ENCODE measurements around the gene ADCK1.
"Not testable (repeated sequence)": the region's sequence is repeated elsewhere in the genome, so short reads cannot be mapped to it uniquely, and the experiment has no call there.

ADCK1 gene

GRCh38 chr14:77955816-77956484 lies 156.0 kb downstream of the ADCK1 start:
- DNase-seq (ENCODE audit: low read depth): no peak

GRCh38 chr14:77959686-77960085 lies 159.8 kb downstream of the ADCK1 start:
- DNase-seq (ENCODE audit: low read depth): not testable (repeated sequence)

GRCh38 chr14:77961847-77962580 lies 162.1 kb downstream of the ADCK1 start:
- DNase-seq (ENCODE audit: low read depth): no peak

- DNase-seq (ENCODE audit: low read depth): no peak
These were observed 163.0 kb downstream of the ADCK1 start for GRCh38 chr14:77962731-77963520.

- no peak for DNase-seq (ENCODE audit: low read depth)
These were observed 164.7 kb downstream of the ADCK1 start for GRCh38 chr14:77964586-77964985.

GRCh38 chr14:77965050-77965449 lies 165.1 kb downstream of the ADCK1 start:
- no peak for DNase-seq (ENCODE audit: low read depth)

- DNase-seq (ENCODE audit: low read depth): no peak
These were observed 166.1 kb downstream of the ADCK1 start for GRCh38 chr14:77965919-77966435.

GRCh38 chr14:77967110-77967509 lies 167.2 kb downstream of the ADCK1 start:
- DNase-seq (ENCODE audit: low read depth): no peak

- DNase-seq (ENCODE audit: low read depth): no peak
These were observed 170.7 kb downstream of the ADCK1 start for GRCh38 chr14:77970646-77971045.

GRCh38 chr14:77973246-77973645 lies 173.3 kb downstream of the ADCK1 start:
- DNase-seq (ENCODE audit: low read depth): no peak

GRCh38 chr14:77976591-77976990 lies 176.7 kb downstream of the ADCK1 start:
- DNase-seq (ENCODE audit: low read depth): no peak

GRCh38 chr14:77979171-77979570 lies 179.3 kb downstream of the ADCK1 start:
- DNase-seq (ENCODE audit: low read depth): no peak

GRCh38 chr14:77979666-77980351 lies 179.9 kb downstream of the ADCK1 start:
- peak; percentile 15 for DNase-seq (ENCODE audit: low read depth)

- no peak for DNase-seq (ENCODE audit: low read depth)
These were observed 180.8 kb downstream of the ADCK1 start for GRCh38 chr14:77980475-77981321.

Data from GM04503 (cell line).